ENCODE measurements around the gene ENG.

Gene ENG

DNA sequence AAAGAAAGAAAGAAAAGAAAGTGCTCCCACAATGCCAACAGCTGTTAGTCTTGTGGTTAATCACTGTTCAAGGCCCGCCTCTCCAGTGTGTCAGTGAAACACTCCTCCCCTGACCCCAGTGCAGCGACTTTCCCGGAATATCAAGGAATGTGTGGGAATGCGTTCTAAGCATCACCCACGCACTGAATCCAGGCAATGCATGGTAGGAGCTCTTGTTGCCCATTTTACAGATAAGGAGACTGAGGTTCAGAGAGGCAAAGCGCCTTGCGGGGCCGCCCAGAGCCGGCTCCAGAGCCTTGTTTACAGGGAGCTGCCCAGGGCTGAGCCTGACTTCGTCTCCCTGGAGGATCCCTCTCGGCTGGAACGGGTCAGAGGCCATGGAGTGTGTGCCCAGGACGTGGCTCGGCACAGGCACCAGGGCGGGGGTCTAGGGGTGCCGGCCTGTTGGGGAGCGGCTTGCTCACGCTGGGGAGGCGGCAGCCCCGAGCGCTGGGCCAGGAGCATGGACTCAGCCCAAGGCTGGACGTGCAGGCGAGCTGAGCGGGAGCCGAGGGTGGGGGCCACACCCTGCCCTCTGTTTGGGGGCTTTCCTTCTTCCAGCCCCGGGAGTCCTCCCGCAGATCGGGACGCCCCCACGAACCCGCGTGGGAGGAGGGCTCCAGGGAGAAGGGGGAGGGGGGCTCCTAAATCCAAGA lies 44.1 kb upstream of the ENG start (continued):
- TF ChIP-seq, protein P1, sequence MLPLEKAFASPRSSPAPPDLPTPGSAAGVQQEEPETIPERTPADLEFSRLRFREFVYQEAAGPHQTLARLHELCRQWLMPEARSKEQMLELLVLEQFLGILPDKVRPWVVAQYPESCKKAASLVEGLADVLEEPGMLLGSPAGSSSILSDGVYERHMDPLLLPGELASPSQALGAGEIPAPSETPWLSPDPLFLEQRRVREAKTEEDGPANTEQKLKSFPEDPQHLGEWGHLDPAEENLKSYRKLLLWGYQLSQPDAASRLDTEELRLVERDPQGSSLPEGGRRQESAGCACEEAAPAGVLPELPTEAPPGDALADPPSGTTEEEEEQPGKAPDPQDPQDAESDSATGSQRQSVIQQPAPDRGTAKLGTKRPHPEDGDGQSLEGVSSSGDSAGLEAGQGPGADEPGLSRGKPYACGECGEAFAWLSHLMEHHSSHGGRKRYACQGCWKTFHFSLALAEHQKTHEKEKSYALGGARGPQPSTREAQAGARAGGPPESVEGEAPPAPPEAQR (tag by site-specific recombination; IDR thresholded peaks at IDR 0.05), result no peak
- TF ChIP-seq, protein P2, sequence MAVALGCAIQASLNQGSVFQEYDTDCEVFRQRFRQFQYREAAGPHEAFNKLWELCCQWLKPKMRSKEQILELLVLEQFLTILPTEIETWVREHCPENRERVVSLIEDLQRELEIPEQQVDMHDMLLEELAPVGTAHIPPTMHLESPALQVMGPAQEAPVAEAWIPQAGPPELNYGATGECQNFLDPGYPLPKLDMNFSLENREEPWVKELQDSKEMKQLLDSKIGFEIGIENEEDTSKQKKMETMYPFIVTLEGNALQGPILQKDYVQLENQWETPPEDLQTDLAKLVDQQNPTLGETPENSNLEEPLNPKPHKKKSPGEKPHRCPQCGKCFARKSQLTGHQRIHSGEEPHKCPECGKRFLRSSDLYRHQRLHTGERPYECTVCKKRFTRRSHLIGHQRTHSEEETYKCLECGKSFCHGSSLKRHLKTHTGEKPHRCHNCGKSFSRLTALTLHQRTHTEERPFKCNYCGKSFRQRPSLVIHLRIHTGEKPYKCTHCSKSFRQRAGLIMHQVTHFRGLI (tag by site-specific recombination; IDR thresholded peaks at IDR 0.05), result no peak
- TF ChIP-seq GLIS2 (tag by site-specific recombination; IDR thresholded peaks at IDR 0.05) (peak; percentile 97; the same call in 1 of the 2 replicates), ZNF548 (tag by site-specific recombination; IDR thresholded peaks at IDR 0.05) (no peak), MEIS1 (CRISPR knock-in tag; IDR thresholded peaks at IDR 0.05; ENCODE audit: borderline replicate concordance) (no peak), ZNF335 (tag by site-specific recombination; conservative IDR thresholded peaks at IDR 0.05) (peak; percentile 88), ZNF394 (tag by site-specific recombination; IDR thresholded peaks at IDR 0.05; ENCODE audit: borderline replicate concordance) (no peak), ZNF292 (tag by site-specific recombination; IDR thresholded peaks at IDR 0.05; ENCODE audit: borderline replicate concordance, low read depth) (no peak), ZNF133 (tag by site-specific recombination; IDR thresholded peaks at IDR 0.05) (no peak), ZNF529 (tag by site-specific recombination; IDR thresholded peaks at IDR 0.05; ENCODE audit: insufficient replicate concordance) (no peak), ZBTB17 (tag by site-specific recombination; IDR thresholded peaks at IDR 0.05) (no peak; the same call in none of the 2 replicates), SP2 (tag by site-specific recombination; IDR thresholded peaks at IDR 0.05) (no peak), ZNF416 (tag by site-specific recombination; IDR thresholded peaks at IDR 0.05) (no peak), ZNF561 (tag by site-specific recombination; IDR thresholded peaks at IDR 0.05; ENCODE audit: borderline replicate concordance) (0 out of 2 replicates have a peak, but pooled peaks have one; percentile 11), KLF10 (tag by site-specific recombination; IDR thresholded peaks at IDR 0.05) (0 out of 2 replicates have a peak, but pooled peaks have one; percentile 24), ZBTB21 (tag by site-specific recombination; IDR thresholded peaks at IDR 0.05) (no peak), ZNF274 (IDR thresholded peaks at IDR 0.05; ENCODE audit: low read length) (no peak), ZNF274 (tag by site-specific recombination; IDR thresholded peaks at IDR 0.05; ENCODE audit: borderline replicate concordance) (no peak), ZNF223 (tag by site-specific recombination; IDR thresholded peaks at IDR 0.05) (0 out of 2 replicates have a peak, but pooled peaks have one; percentile 33), ZFP3 (tag by site-specific recombination; IDR thresholded peaks at IDR 0.05; ENCODE audit: low read depth) (peak; percentile 54; the same call in 1 of the 2 replicates)
- TF ChIP-seq, protein P3, sequence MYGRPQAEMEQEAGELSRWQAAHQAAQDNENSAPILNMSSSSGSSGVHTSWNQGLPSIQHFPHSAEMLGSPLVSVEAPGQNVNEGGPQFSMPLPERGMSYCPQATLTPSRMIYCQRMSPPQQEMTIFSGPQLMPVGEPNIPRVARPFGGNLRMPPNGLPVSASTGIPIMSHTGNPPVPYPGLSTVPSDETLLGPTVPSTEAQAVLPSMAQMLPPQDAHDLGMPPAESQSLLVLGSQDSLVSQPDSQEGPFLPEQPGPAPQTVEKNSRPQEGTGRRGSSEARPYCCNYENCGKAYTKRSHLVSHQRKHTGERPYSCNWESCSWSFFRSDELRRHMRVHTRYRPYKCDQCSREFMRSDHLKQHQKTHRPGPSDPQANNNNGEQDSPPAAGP (tag by site-specific recombination; IDR thresholded peaks at IDR 0.05), result no peak
- TF ChIP-seq, protein P4, sequence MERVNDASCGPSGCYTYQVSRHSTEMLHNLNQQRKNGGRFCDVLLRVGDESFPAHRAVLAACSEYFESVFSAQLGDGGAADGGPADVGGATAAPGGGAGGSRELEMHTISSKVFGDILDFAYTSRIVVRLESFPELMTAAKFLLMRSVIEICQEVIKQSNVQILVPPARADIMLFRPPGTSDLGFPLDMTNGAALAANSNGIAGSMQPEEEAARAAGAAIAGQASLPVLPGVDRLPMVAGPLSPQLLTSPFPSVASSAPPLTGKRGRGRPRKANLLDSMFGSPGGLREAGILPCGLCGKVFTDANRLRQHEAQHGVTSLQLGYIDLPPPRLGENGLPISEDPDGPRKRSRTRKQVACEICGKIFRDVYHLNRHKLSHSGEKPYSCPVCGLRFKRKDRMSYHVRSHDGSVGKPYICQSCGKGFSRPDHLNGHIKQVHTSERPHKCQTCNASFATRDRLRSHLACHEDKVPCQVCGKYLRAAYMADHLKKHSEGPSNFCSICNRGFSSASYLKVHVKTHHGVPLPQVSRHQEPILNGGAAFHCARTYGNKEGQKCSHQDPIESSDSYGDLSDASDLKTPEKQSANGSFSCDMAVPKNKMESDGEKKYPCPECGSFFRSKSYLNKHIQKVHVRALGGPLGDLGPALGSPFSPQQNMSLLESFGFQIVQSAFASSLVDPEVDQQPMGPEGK (tag by site-specific recombination; IDR thresholded peaks at IDR 0.05), result peak; percentile 93
- TF ChIP-seq, protein P5, sequence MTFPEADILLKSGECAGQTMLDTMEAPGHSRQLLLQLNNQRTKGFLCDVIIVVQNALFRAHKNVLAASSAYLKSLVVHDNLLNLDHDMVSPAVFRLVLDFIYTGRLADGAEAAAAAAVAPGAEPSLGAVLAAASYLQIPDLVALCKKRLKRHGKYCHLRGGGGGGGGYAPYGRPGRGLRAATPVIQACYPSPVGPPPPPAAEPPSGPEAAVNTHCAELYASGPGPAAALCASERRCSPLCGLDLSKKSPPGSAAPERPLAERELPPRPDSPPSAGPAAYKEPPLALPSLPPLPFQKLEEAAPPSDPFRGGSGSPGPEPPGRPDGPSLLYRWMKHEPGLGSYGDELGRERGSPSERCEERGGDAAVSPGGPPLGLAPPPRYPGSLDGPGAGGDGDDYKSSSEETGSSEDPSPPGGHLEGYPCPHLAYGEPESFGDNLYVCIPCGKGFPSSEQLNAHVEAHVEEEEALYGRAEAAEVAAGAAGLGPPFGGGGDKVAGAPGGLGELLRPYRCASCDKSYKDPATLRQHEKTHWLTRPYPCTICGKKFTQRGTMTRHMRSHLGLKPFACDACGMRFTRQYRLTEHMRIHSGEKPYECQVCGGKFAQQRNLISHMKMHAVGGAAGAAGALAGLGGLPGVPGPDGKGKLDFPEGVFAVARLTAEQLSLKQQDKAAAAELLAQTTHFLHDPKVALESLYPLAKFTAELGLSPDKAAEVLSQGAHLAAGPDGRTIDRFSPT (tag by site-specific recombination; IDR thresholded peaks at IDR 0.05), result peak; percentile 26; the same call in 1 of the 2 replicates
- TF ChIP-seq, protein P6, sequence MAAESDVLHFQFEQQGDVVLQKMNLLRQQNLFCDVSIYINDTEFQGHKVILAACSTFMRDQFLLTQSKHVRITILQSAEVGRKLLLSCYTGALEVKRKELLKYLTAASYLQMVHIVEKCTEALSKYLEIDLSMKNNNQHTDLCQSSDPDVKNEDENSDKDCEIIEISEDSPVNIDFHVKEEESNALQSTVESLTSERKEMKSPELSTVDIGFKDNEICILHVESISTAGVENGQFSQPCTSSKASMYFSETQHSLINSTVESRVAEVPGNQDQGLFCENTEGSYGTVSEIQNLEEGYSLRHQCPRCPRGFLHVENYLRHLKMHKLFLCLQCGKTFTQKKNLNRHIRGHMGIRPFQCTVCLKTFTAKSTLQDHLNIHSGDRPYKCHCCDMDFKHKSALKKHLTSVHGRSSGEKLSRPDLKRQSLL (tag by site-specific recombination; IDR thresholded peaks at IDR 0.05), result peak; percentile 85
- TF ChIP-seq, protein P7, sequence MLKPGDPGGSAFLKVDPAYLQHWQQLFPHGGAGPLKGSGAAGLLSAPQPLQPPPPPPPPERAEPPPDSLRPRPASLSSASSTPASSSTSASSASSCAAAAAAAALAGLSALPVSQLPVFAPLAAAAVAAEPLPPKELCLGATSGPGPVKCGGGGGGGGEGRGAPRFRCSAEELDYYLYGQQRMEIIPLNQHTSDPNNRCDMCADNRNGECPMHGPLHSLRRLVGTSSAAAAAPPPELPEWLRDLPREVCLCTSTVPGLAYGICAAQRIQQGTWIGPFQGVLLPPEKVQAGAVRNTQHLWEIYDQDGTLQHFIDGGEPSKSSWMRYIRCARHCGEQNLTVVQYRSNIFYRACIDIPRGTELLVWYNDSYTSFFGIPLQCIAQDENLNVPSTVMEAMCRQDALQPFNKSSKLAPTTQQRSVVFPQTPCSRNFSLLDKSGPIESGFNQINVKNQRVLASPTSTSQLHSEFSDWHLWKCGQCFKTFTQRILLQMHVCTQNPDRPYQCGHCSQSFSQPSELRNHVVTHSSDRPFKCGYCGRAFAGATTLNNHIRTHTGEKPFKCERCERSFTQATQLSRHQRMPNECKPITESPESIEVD (tag by site-specific recombination; IDR thresholded peaks at IDR 0.05), result no peak
- TF ChIP-seq, protein P8, sequence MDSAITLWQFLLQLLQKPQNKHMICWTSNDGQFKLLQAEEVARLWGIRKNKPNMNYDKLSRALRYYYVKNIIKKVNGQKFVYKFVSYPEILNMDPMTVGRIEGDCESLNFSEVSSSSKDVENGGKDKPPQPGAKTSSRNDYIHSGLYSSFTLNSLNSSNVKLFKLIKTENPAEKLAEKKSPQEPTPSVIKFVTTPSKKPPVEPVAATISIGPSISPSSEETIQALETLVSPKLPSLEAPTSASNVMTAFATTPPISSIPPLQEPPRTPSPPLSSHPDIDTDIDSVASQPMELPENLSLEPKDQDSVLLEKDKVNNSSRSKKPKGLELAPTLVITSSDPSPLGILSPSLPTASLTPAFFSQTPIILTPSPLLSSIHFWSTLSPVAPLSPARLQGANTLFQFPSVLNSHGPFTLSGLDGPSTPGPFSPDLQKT (IDR thresholded peaks at IDR 0.05; ENCODE audit: borderline replicate concordance, low read depth, low read length), result no peak

Measured in HEK293 (cell line).